ES-I3 (cell line): ENCODE results near the gene SEMA3D.
"Not testable (repeated sequence)": the region's sequence is repeated elsewhere in the genome, so short reads cannot be mapped to it uniquely, and the experiment has no call there.

Source experiments
- H3K36me3 ChIP-seq: 2 replicates; pipeline ENCODE4 v1.6.1; 2013; ENCODE audit warnings: mild to moderate bottlenecking, low read length, control low read depth, moderate library complexity; ENCODE audit not compliant: insufficient read depth
- H3K4me1 ChIP-seq: 2 replicates; pipeline ENCODE4 v1.6.1; 2013; ENCODE audit warnings: mild to moderate bottlenecking, control low read depth, low read length; ENCODE audit not compliant: insufficient read depth
- H3K9ac ChIP-seq: 2 replicates; pipeline ENCODE4 v1.6.1; 2013; ENCODE audit warnings: low read depth, mild to moderate bottlenecking, low read length, moderate library complexity
- H3K9me3 ChIP-seq: 2 replicates; pipeline ENCODE4 v1.6.1; 2013; ENCODE audit warnings: mild to moderate bottlenecking, low read length, moderate library complexity; ENCODE audit not compliant: control insufficient read depth, insufficient read depth

The SEMA3D gene

GRCh38 chr7:85010306-85010705, 176.6 kb downstream of the SEMA3D start:
- Histone ChIP-seq H3K4me1 (no peaks in the 10 kb centered on the region), H3K36me3 (no peaks in the 10 kb centered on the region), H3K9ac (no peak overlapping the region), H3K9me3 (no peaks in the 10 kb centered on the region)

- H3K9ac ChIP-seq: no peak overlapping the region
- H3K36me3 ChIP-seq: no peaks in the 10 kb centered on the region
- H3K9me3 ChIP-seq: no peaks in the 10 kb centered on the region
- no peaks in the 10 kb centered on the region; the same call in 1 of the 2 replicates for H3K4me1 ChIP-seq
Measured at GRCh38 chr7:85006754-85007153, 180.1 kb downstream of the SEMA3D start.

- Histone ChIP-seq H3K4me1 (peaks cover 14% of the 10 kb centered on the region), H3K9me3 (no peaks in the 10 kb centered on the region)
Measured at GRCh38 chr7:85004402-85004801, 182.5 kb downstream of the SEMA3D start.

GRCh38 chr7:85001495-85002345, 185.1 kb downstream of the SEMA3D start:
- Histone ChIP-seq H3K36me3 (no peaks in the 10 kb centered on the region), H3K4me1 (peaks cover 20% of the 10 kb centered on the region), H3K9ac (no peak overlapping the region), H3K9me3 (no peaks in the 10 kb centered on the region)

More at GRCh38 chr7:85004402-85004801, 182.5 kb downstream of the SEMA3D start:
- Histone ChIP-seq H3K9ac (no peak overlapping the region), H3K36me3 (no peaks in the 10 kb centered on the region)

GRCh38 chr7:85000735-85001350, 186.0 kb downstream of the SEMA3D start:
- H3K9me3 ChIP-seq: no peaks in the 10 kb centered on the region
- no peak overlapping the region for H3K9ac ChIP-seq
- peaks cover 20% of the 10 kb centered on the region for H3K4me1 ChIP-seq
- no peaks in the 10 kb centered on the region for H3K36me3 ChIP-seq

GRCh38 chr7:84999450-84999849, 187.4 kb downstream of the SEMA3D start:
- Histone ChIP-seq H3K9me3 (no peaks in the 10 kb centered on the region), H3K36me3 (no peaks in the 10 kb centered on the region), H3K9ac (no peak overlapping the region), H3K4me1 (peaks cover 20% of the 10 kb centered on the region)

GRCh38 chr7:84998665-84999064, 188.2 kb downstream of the SEMA3D start:
- Histone ChIP-seq H3K9ac (no peak overlapping the region), H3K4me1 (peaks cover 20% of the 10 kb centered on the region), H3K36me3 (no peaks in the 10 kb centered on the region), H3K9me3 (no peaks in the 10 kb centered on the region)

GRCh38 chr7:84997626-84998025, 189.2 kb downstream of the SEMA3D start:
- Histone ChIP-seq H3K9ac (no peak overlapping the region), H3K9me3 (no peaks in the 10 kb centered on the region), H3K36me3 (no peaks in the 10 kb centered on the region), H3K4me1 (peaks cover 20% of the 10 kb centered on the region)

- H3K9ac ChIP-seq, H3K36me3 ChIP-seq, H3K4me1 ChIP-seq, H3K9me3 ChIP-seq: not testable (repeated sequence)
Measured at GRCh38 chr7:84992954-84993353, 193.9 kb downstream of the SEMA3D start.

GRCh38 chr7:84985073-84985784, 201.6 kb downstream of the SEMA3D start:
- H3K36me3 ChIP-seq: no peaks in the 10 kb centered on the region
- no peaks in the 10 kb centered on the region for H3K4me1 ChIP-seq
- no peaks in the 10 kb centered on the region for H3K9me3 ChIP-seq
- no peak overlapping the region for H3K9ac ChIP-seq

GRCh38 chr7:84982199-84982598, 204.7 kb downstream of the SEMA3D start:
- Histone ChIP-seq H3K9ac (no peak overlapping the region), H3K4me1 (no peaks in the 10 kb centered on the region), H3K36me3 (no peaks in the 10 kb centered on the region), H3K9me3 (no peaks in the 10 kb centered on the region)

- Histone ChIP-seq H3K9ac (no peak overlapping the region), H3K36me3 (no peaks in the 10 kb centered on the region), H3K4me1 (no peaks in the 10 kb centered on the region), H3K9me3 (no peaks in the 10 kb centered on the region)
Measured at GRCh38 chr7:84981055-84981976, 205.5 kb downstream of the SEMA3D start.

GRCh38 chr7:84975586-84976185, 211.2 kb downstream of the SEMA3D start:
- Histone ChIP-seq H3K4me1 (no peaks in the 10 kb centered on the region), H3K9me3 (no peaks in the 10 kb centered on the region)

More at GRCh38 chr7:84975586-84976185, 211.2 kb downstream of the SEMA3D start:
- Histone ChIP-seq H3K9ac (no peak overlapping the region), H3K36me3 (no peaks in the 10 kb centered on the region)
